RWPE2 (cell line): Measurements from ENCODE around the gene SAG.

Experiments used
- ATAC-seq: fragments of 200-7000 bp; cut with Tn5 transposase; 3 replicates; pipeline ENCODE4 v1.9.1; 2021; ENCODE audit warnings: low read depth
- DNase-seq: peaks from one replicate; pipeline ENCODE4 v3.0.0-alpha.2; 2020; ENCODE audit warnings: low spot score
- H3K27ac ChIP-seq: fragments of 450-650 bp; 2 replicates; pipeline ENCODE4 v1.5.1; 2017; ENCODE audit warnings: mild to moderate bottlenecking; ENCODE audit not compliant: poor library complexity, severe bottlenecking
- H3K27me3 ChIP-seq: fragments of 250-450 bp; sonication (Bioruptor Pico); 2 replicates; pipeline ENCODE4 v1.5.1; 2021; ENCODE audit warnings: mild to moderate bottlenecking, moderate library complexity; ENCODE audit not compliant: insufficient read depth, poor library complexity, severe bottlenecking
- H3K36me3 ChIP-seq: fragments of 250-450 bp; sonication (Bioruptor Pico); 2 replicates; pipeline ENCODE4 v1.5.1; 2020; ENCODE audit warnings: low read depth, mild to moderate bottlenecking, moderate library complexity
- H3K4me1 ChIP-seq: fragments of 250-450 bp; sonication (Bioruptor Pico); 2 replicates; pipeline ENCODE4 v1.5.1; 2021; ENCODE audit warnings: mild to moderate bottlenecking, moderate library complexity; ENCODE audit not compliant: insufficient read depth, poor library complexity, severe bottlenecking
- H3K4me3 ChIP-seq: fragments of 250-450 bp; sonication (Bioruptor Pico); 2 replicates; pipeline ENCODE4 v1.5.1; 2021; ENCODE audit warnings: mild to moderate bottlenecking, moderate library complexity; ENCODE audit not compliant: severe bottlenecking
- H3K9me3 ChIP-seq: fragments of 250-450 bp; sonication (Bioruptor Pico); 2 replicates; pipeline ENCODE4 v1.5.1; 2021; ENCODE audit warnings: mild to moderate bottlenecking, moderate library complexity; ENCODE audit not compliant: severe bottlenecking
- CTCF ChIP-seq: fragments of 450-650 bp; IDR thresholded peaks from one replicate; pipeline ENCODE4 v1.5.1; 2017; ENCODE audit warnings: mild to moderate bottlenecking, moderate library complexity; ENCODE audit not compliant: poor library complexity, severe bottlenecking

Gene SAG

GRCh38 chr2:233368756-233369155 lies 61.1 kb downstream of the SAG start:
- Histone ChIP-seq H3K4me1 (no peaks in the 10 kb centered on the region), H3K4me3 (no peak overlapping the region), H3K27ac (no peak overlapping the region), H3K9me3 (no peaks in the 10 kb centered on the region), H3K27me3 (no peaks in the 10 kb centered on the region), H3K36me3 (peaks cover 15% of the 10 kb centered on the region)
- DNase-seq (no peak), ATAC-seq (no peak)
- no peak for TF ChIP-seq CTCF

- H3K27ac ChIP-seq, result no peak overlapping the region
- H3K4me3 ChIP-seq, result no peak overlapping the region
- no peak for TF ChIP-seq CTCF
- ATAC-seq (no peak), DNase-seq (no peak)
- no peaks in the 10 kb centered on the region for H3K27me3 ChIP-seq
- no peaks in the 10 kb centered on the region for H3K4me1 ChIP-seq
- H3K9me3 ChIP-seq, result no peaks in the 10 kb centered on the region
- peaks cover 15% of the 10 kb centered on the region for H3K36me3 ChIP-seq
These were observed 61.8 kb downstream of the SAG start for GRCh38 chr2:233369462-233369861.

GRCh38 chr2:233369897-233370685 lies 62.5 kb downstream of the SAG start:
- Histone ChIP-seq H3K27me3 (no peaks in the 10 kb centered on the region), H3K4me1 (no peaks in the 10 kb centered on the region), H3K36me3 (peaks cover 15% of the 10 kb centered on the region), H3K27ac (no peak overlapping the region), H3K4me3 (no peak overlapping the region), H3K9me3 (no peaks in the 10 kb centered on the region)
- ATAC-seq, result no peak
- no peak for TF ChIP-seq CTCF
- DNase-seq, result no peak

- TF ChIP-seq CTCF, result no peak
- H3K4me1 ChIP-seq, result no peaks in the 10 kb centered on the region
- H3K36me3 ChIP-seq, result peaks cover 15% of the 10 kb centered on the region
- H3K4me3 ChIP-seq, result no peak overlapping the region
- no peak for DNase-seq
- H3K9me3 ChIP-seq, result no peaks in the 10 kb centered on the region
- no peak overlapping the region for H3K27ac ChIP-seq
- no peaks in the 10 kb centered on the region for H3K27me3 ChIP-seq
- ATAC-seq, result no peak
These were observed 64.0 kb downstream of the SAG start for GRCh38 chr2:233371641-233372040.

GRCh38 chr2:233372855-233373254 lies 65.2 kb downstream of the SAG start:
- peaks cover 15% of the 10 kb centered on the region for H3K36me3 ChIP-seq
- no peaks in the 10 kb centered on the region for H3K27me3 ChIP-seq
- DNase-seq (no peak), ATAC-seq (no peak)
- no peaks in the 10 kb centered on the region for H3K9me3 ChIP-seq
- H3K27ac ChIP-seq, result no peak overlapping the region
- no peak for TF ChIP-seq CTCF
- no peaks in the 10 kb centered on the region for H3K4me1 ChIP-seq
- no peak overlapping the region for H3K4me3 ChIP-seq
